ENCODE results near the gene BICRA. TPM values are rescaled to one million over a fixed set of nuclear protein-coding genes. Genes with fewer than 3 reads are reported as not detected.
"Not testable (repeated sequence)": the region's sequence is repeated elsewhere in the genome, so short reads cannot be mapped to it uniquely, and the experiment has no call there.

BICRA gene
- total RNA-seq, 1 donor: 8.5 TPM

DNA sequence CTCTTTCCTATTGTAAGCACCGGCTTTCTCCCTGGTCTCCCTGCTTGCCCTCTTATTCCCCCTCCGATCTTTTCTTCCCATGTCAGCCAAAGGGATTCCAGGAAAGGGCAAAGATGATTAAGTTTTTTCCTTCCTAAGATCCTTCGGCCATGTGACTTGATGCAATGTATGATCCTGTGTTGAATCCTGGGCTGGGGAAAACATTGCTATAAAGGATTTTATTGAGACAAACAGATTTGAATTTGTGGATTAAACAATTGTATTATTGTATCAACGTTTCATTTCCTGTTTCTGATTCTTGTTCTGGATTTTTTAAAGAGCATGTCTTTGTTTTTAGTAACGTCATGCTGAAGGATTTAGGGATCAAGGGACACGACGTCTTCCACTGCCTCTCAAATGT is 19.1 kb upstream of the BICRA start:
- no peak overlapping the region for H3K4me3 ChIP-seq (ENCODE audit: low read depth, low read length)
- TF ChIP-seq, protein P1, sequence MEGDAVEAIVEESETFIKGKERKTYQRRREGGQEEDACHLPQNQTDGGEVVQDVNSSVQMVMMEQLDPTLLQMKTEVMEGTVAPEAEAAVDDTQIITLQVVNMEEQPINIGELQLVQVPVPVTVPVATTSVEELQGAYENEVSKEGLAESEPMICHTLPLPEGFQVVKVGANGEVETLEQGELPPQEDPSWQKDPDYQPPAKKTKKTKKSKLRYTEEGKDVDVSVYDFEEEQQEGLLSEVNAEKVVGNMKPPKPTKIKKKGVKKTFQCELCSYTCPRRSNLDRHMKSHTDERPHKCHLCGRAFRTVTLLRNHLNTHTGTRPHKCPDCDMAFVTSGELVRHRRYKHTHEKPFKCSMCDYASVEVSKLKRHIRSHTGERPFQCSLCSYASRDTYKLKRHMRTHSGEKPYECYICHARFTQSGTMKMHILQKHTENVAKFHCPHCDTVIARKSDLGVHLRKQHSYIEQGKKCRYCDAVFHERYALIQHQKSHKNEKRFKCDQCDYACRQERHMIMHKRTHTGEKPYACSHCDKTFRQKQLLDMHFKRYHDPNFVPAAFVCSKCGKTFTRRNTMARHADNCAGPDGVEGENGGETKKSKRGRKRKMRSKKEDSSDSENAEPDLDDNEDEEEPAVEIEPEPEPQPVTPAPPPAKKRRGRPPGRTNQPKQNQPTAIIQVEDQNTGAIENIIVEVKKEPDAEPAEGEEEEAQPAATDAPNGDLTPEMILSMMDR (IDR thresholded peaks at IDR 0.05; ENCODE audit: insufficient read depth, low read length): no peak
- no peak for DNase-seq (ENCODE audit: low read depth)

DNA sequence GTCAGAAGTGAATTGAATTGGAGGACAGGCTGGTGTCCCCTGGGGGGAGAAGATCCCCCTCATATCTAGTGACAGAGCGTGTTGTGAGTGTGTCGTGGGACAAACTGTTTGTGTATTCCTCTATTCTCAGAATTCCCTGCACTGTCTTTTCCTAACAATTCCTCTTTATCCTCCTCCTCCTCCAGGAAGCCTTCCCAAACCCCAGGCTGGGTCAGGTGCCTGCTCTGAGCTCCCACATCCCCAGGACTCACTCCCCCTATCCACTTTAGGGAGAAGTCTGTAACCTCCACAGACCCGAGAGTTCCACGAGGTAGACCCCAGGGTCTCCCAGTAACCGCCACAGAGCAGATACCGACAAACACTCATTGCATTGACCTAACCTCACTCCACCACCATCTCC is 15.1 kb upstream of the BICRA start:
- DNase-seq (ENCODE audit: low read depth): no peak
- no peak overlapping the region for H3K4me3 ChIP-seq (ENCODE audit: low read depth, low read length)
- TF ChIP-seq, protein P1 (IDR thresholded peaks at IDR 0.05; ENCODE audit: insufficient read depth, low read length): no peak

GRCh38 chr19:47595944-47596343 is 13.0 kb upstream of the BICRA start:
- no peak for DNase-seq (ENCODE audit: low read depth)
- TF ChIP-seq, protein P1 (IDR thresholded peaks at IDR 0.05; ENCODE audit: insufficient read depth, low read length): no peak
- H3K4me3 ChIP-seq (ENCODE audit: low read depth, low read length): no peak overlapping the region

DNA sequence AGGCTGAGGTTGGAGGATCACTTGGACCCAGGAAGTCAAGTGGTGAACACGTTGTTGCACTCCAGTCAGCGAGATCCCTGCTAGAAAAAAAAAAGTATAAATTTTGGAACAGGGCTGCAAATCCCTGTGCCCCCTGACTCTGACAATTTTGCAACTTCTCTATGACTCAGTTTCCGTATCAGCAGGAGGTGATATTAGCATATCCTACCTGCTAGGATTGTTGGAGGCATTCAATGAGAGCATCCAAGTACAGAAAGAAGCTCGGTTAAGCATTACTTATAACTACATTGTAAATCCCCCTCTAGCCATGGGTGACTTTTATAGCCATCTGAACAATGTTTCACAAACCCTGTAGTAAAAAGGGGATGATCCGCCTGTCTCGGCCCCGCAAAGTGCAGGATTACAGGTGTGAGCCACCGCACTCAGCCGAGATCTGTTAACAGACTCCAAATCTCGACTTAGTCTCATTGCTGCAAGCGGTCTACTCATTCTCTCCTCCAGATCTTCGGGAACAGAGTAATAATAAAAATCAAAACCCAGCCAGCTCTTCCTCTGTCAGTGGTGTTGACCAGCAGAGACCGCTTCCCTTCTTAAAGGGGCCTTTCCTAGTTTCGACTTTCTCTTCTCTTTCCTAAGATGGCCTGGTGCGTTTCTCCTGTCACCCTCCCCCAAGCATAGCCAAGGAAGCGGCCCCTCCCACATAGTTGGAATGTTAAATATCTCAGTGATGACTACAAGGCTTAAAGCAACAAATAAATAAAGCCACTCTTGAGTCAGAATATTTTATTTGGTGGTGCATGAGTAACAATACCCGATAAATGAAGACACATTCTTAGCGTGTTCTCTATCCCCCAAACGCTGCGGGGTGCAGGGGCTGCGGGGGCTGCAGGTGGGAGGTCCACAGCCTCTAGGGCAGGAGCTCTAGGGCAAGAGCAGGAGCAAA is 10.3 kb upstream of the BICRA start:
- H3K4me3 ChIP-seq (ENCODE audit: low read depth, low read length): peak overlapping the region; percentile 63
- TF ChIP-seq, protein P1 (IDR thresholded peaks at IDR 0.05; ENCODE audit: insufficient read depth, low read length): no peak
- DNase-seq (ENCODE audit: low read depth): peak; percentile 95

GRCh38 chr19:47599671-47600245 is 9.2 kb upstream of the BICRA start:
- not testable (repeated sequence) for DNase-seq (ENCODE audit: low read depth)
- H3K4me3 ChIP-seq (ENCODE audit: low read depth, low read length): peak overlapping the region; percentile 72

GRCh38 chr19:47600246-47601179 is 8.4 kb upstream of the BICRA start:
- TF ChIP-seq, protein P1 (IDR thresholded peaks at IDR 0.05; ENCODE audit: insufficient read depth, low read length): no peak
- H3K4me3 ChIP-seq (ENCODE audit: low read depth, low read length): peak overlapping the region; percentile 72

More at GRCh38 chr19:47600246-47601179, 8.4 kb upstream of the BICRA start:
- DNase-seq (ENCODE audit: low read depth): peak; percentile 98
